IPS-18c (cell line): Measurements from ENCODE around the gene DNAL4.

Experiments
- H3K4me3 ChIP-seq: 2 replicates; pipeline ENCODE4 v1.7.0; 2013; ENCODE audit warnings: low read depth, mild to moderate bottlenecking, low read length, moderate library complexity; ENCODE audit not compliant: insufficient read depth
- H3K9me3 ChIP-seq: one replicate; pipeline ENCODE4 v1.6.1; 2013; ENCODE audit warnings: mild to moderate bottlenecking, low read length, moderate library complexity; ENCODE audit not compliant: control insufficient read depth, insufficient read depth

Gene DNAL4

GRCh38 chr22:38798496-38798895, 4.6 kb upstream of the DNAL4 start:
- H3K9me3 ChIP-seq = no peaks in the 10 kb centered on the region
- no peak overlapping the region for H3K4me3 ChIP-seq

- H3K4me3 ChIP-seq = no peak overlapping the region
Measured at GRCh38 chr22:38796262-38796957, 2.5 kb upstream of the DNAL4 start.

GRCh38 chr22:38795569-38795968, 1.6 kb upstream of the DNAL4 start:
- no peaks in the 10 kb centered on the region for H3K9me3 ChIP-seq
- H3K4me3 ChIP-seq = no peak overlapping the region

More at GRCh38 chr22:38796262-38796957, 2.5 kb upstream of the DNAL4 start:
- H3K9me3 ChIP-seq = no peaks in the 10 kb centered on the region

GRCh38 chr22:38793317-38793716, 626 bp downstream of the DNAL4 start:
- no peaks in the 10 kb centered on the region for H3K9me3 ChIP-seq
- peak overlapping the region; percentile 77 for H3K4me3 ChIP-seq

GRCh38 chr22:38792833-38793232, 1.1 kb downstream of the DNAL4 start:
- peak overlapping the region; percentile 77; the same call in 1 of the 2 replicates for H3K4me3 ChIP-seq

GRCh38 chr22:38789606-38790005, 4.3 kb downstream of the DNAL4 start:
- Histone ChIP-seq H3K9me3 (no peaks in the 10 kb centered on the region), H3K4me3 (no peak overlapping the region)

More at GRCh38 chr22:38792833-38793232, 1.1 kb downstream of the DNAL4 start:
- no peaks in the 10 kb centered on the region for H3K9me3 ChIP-seq

GRCh38 chr22:38788846-38789245, 5.1 kb downstream of the DNAL4 start:
- Histone ChIP-seq H3K9me3 (no peaks in the 10 kb centered on the region), H3K4me3 (no peak overlapping the region)

- Histone ChIP-seq H3K9me3 (no peaks in the 10 kb centered on the region), H3K4me3 (no peak overlapping the region)
Measured at GRCh38 chr22:38788021-38788816, 5.7 kb downstream of the DNAL4 start.

- H3K4me3 ChIP-seq = no peak overlapping the region
- H3K9me3 ChIP-seq = no peaks in the 10 kb centered on the region
Measured at GRCh38 chr22:38786631-38787030, 7.3 kb downstream of the DNAL4 start.

GRCh38 chr22:38784856-38785255, 9.1 kb downstream of the DNAL4 start:
- H3K4me3 ChIP-seq = no peak overlapping the region
- no peaks in the 10 kb centered on the region for H3K9me3 ChIP-seq

GRCh38 chr22:38784035-38784434, 9.9 kb downstream of the DNAL4 start:
- H3K4me3 ChIP-seq = no peak overlapping the region

GRCh38 chr22:38783095-38783615, 10.8 kb downstream of the DNAL4 start:
- Histone ChIP-seq H3K9me3 (no peaks in the 10 kb centered on the region), H3K4me3 (no peak overlapping the region)

More at GRCh38 chr22:38784035-38784434, 9.9 kb downstream of the DNAL4 start:
- no peaks in the 10 kb centered on the region for H3K9me3 ChIP-seq

GRCh38 chr22:38782402-38783094, 11.4 kb downstream of the DNAL4 start:
- no peak overlapping the region for H3K4me3 ChIP-seq

GRCh38 chr22:38781033-38781432, 12.9 kb downstream of the DNAL4 start:
- H3K4me3 ChIP-seq = no peak overlapping the region
- H3K9me3 ChIP-seq = no peaks in the 10 kb centered on the region

More at GRCh38 chr22:38782402-38783094, 11.4 kb downstream of the DNAL4 start:
- no peaks in the 10 kb centered on the region for H3K9me3 ChIP-seq

- H3K9me3 ChIP-seq = no peaks in the 10 kb centered on the region
- no peak overlapping the region for H3K4me3 ChIP-seq
Measured at GRCh38 chr22:38777087-38777671, 16.8 kb downstream of the DNAL4 start.

GRCh38 chr22:38776086-38776485, 17.9 kb downstream of the DNAL4 start:
- no peaks in the 10 kb centered on the region for H3K9me3 ChIP-seq

GRCh38 chr22:38775656-38776055, 18.3 kb downstream of the DNAL4 start:
- no peak overlapping the region for H3K4me3 ChIP-seq
- no peaks in the 10 kb centered on the region for H3K9me3 ChIP-seq

More at GRCh38 chr22:38776086-38776485, 17.9 kb downstream of the DNAL4 start:
- H3K4me3 ChIP-seq = no peak overlapping the region
